ENCODE results near the gene TYK2. TPM values are rescaled to one million over a fixed set of nuclear protein-coding genes. Genes with fewer than 3 reads are reported as not detected.
"Not testable (repeated sequence)": the region's sequence is repeated elsewhere in the genome, so short reads cannot be mapped to it uniquely, and the experiment has no call there.

Gene TYK2
- total and polyA plus RNA-seq, 4 donors, result 47.9 to 63.1 (median 59.6) TPM

- peaks cover 10 to 45% (median 31%) of the 10 kb centered on the region in 4 donors for H3K4me1 ChIP-seq (ENCODE audit: control insufficient read depth in 4 of 4, insufficient read depth in 4 of 4, low read length in 3 of 4)
- H3K27ac ChIP-seq (ENCODE audit: low read depth in 1 of 2, low read length in 2 of 2); H3K27me3 ChIP-seq (ENCODE audit: control insufficient read depth in 4 of 4, insufficient read depth in 4 of 4, low read length in 3 of 4); H3K4me3 ChIP-seq (ENCODE audit: low read depth in 1 of 3, low read length in 3 of 3); H3K9me3 ChIP-seq (ENCODE audit: control insufficient read depth in 4 of 4, low read length in 3 of 4); H3K36me3 ChIP-seq (ENCODE audit: control insufficient read depth in 4 of 4, insufficient read depth in 3 of 4, low read depth in 1 of 4, low read length in 3 of 4); H3K9ac ChIP-seq (ENCODE audit: low read depth in 1 of 2, low read length in 2 of 2); DNase-seq (ENCODE audit: low spot score): not testable (repeated sequence)
- WGBS, result 91% methylated on average over 9 of the region's 9 CpGs
Measured at GRCh38 chr19:10336725-10337124, 43.6 kb downstream of the TYK2 start.

GRCh38 chr19:10335352-10335985 lies 44.9 kb downstream of the TYK2 start:
- Histone ChIP-seq H3K27ac (ENCODE audit: low read depth in 1 of 2, low read length in 2 of 2) (peak overlapping the region; percentile 73 to 95), H3K4me1 (ENCODE audit: control insufficient read depth in 4 of 4, insufficient read depth in 4 of 4, low read length in 3 of 4) (peaks cover 10 to 50% (median 33%) of the 10 kb centered on the region in 4 donors)

GRCh38 chr19:10334588-10335351 lies 45.6 kb downstream of the TYK2 start:
- H3K27me3 ChIP-seq (ENCODE audit: control insufficient read depth in 4 of 4, insufficient read depth in 4 of 4, low read length in 3 of 4), result no peaks in the 10 kb centered on the region
- 13% methylated on average over 59 of the region's 59 CpGs for WGBS
- H3K9me3 ChIP-seq (ENCODE audit: control insufficient read depth in 4 of 4, low read length in 3 of 4), result no peaks in the 10 kb centered on the region
- peaks cover 0 to 6% (median 2%) of the 10 kb centered on the region in 4 donors for H3K36me3 ChIP-seq (ENCODE audit: control insufficient read depth in 4 of 4, insufficient read depth in 3 of 4, low read depth in 1 of 4, low read length in 3 of 4)
- H3K4me3 ChIP-seq (ENCODE audit: low read depth in 1 of 3, low read length in 3 of 3), result peak overlapping the region; percentile 77 to 93 (median 84)
- peak overlapping the region; percentile 73 to 95 for H3K27ac ChIP-seq (ENCODE audit: low read depth in 1 of 2, low read length in 2 of 2)
- peak; percentile 97 for DNase-seq (ENCODE audit: low spot score)
- H3K9ac ChIP-seq (ENCODE audit: low read depth in 1 of 2, low read length in 2 of 2), result peak overlapping the region; percentile 59 to 62
- H3K4me1 ChIP-seq (ENCODE audit: control insufficient read depth in 4 of 4, insufficient read depth in 4 of 4, low read length in 3 of 4), result peaks cover 10 to 50% (median 33%) of the 10 kb centered on the region in 4 donors
- TF ChIP-seq FOXA1 (IDR thresholded peaks at IDR 0.05) (no peak), RXRA (IDR thresholded peaks at IDR 0.05) (peak; percentile 56 to 72), RAD21 (IDR thresholded peaks at IDR 0.05) (peak; percentile 25 to 58), NR2F2 (IDR thresholded peaks at IDR 0.05) (peak; percentile 84), SP1 (IDR thresholded peaks at IDR 0.05) (peak; percentile 91), CTCF (IDR thresholded peaks at IDR 0.05; ENCODE audit: low read depth, low read length, missing input control) (peak; percentile 1), FOXA2 (IDR thresholded peaks at IDR 0.05) (no peak), TAF1 (conservative IDR thresholded peaks at IDR 0.05) (peak; percentile 38), ATF3 (IDR thresholded peaks at IDR 0.05) (no peak), MAX (IDR thresholded peaks at IDR 0.05) (peak; percentile 89), GABPA (IDR thresholded peaks at IDR 0.05 in 1 of 2, conservative IDR thresholded peaks at IDR 0.05 in 1 of 2) (peak in 1 of 2 donors; percentile 85)

More at GRCh38 chr19:10335352-10335985, 44.9 kb downstream of the TYK2 start:
- Histone ChIP-seq H3K9me3 (ENCODE audit: control insufficient read depth in 4 of 4, low read length in 3 of 4) (no peaks in the 10 kb centered on the region), H3K4me3 (ENCODE audit: low read depth in 1 of 3, low read length in 3 of 3) (peak overlapping the region; percentile 30 to 61 (median 56)), H3K27me3 (ENCODE audit: control insufficient read depth in 4 of 4, insufficient read depth in 4 of 4, low read length in 3 of 4) (no peaks in the 10 kb centered on the region), H3K9ac (ENCODE audit: low read depth in 1 of 2, low read length in 2 of 2) (peak overlapping the region; percentile 45 to 57), H3K36me3 (ENCODE audit: control insufficient read depth in 4 of 4, insufficient read depth in 3 of 4, low read depth in 1 of 4, low read length in 3 of 4) (peaks cover 0 to under 1% (median 0%) of the 10 kb centered on the region in 4 donors)
- TF ChIP-seq JUND (IDR thresholded peaks at IDR 0.05) (no peak), CTCF (IDR thresholded peaks at IDR 0.05; ENCODE audit: low read depth, low read length, missing input control) (no peak), RAD21 (IDR thresholded peaks at IDR 0.05) (peak in 1 of 2 donors; percentile 43), TAF1 (conservative IDR thresholded peaks at IDR 0.05) (peak; percentile 30), SP1 (IDR thresholded peaks at IDR 0.05) (peak; percentile 32), RXRA (IDR thresholded peaks at IDR 0.05) (peak; percentile 11 to 44), ZBTB33 (IDR thresholded peaks at IDR 0.05) (no peak)
- 29% methylated on average over 26 of the region's 26 CpGs for WGBS
- no peak for DNase-seq (ENCODE audit: low spot score)

Data from liver (tissue), 9 donors.